Stomach (tissue), 4 donors: Measurements from ENCODE around the gene TRAK1.

ENCODE experiments used
- POLR2A ChIP-seq, 4 donors: fragments of 450-650 bp; IDR thresholded peaks; one replicate each; pipeline ENCODE4 v1.6.1; 2016; ENCODE audit warnings: antibody characterized with exemption in 4 of 4, control low read depth in 2 of 4, mild to moderate bottlenecking in 1 of 4, moderate library complexity in 1 of 4
- POLR2AphosphoS5 ChIP-seq, 3 donors: sonication (generic); formaldehyde crosslinking; IDR thresholded peaks; one replicate each; pipeline ENCODE4 v1.6.1; 2016; ENCODE audit warnings: antibody characterized with exemption in 3 of 3
- TF ChIP-seq, protein P1 (sequence below), 7 experiments: fragments of 450-650 bp in 4 of 7; fragments of 200-600 bp in 3 of 7; sonication (generic) in 3 of 7; IDR thresholded peaks; one replicate each; pipeline ENCODE4 v1.5.1; 2016 to 2019; ENCODE audit warnings: antibody characterized with exemption in 7 of 7, control low read depth in 2 of 7, mild to moderate bottlenecking in 1 of 7

- TF ChIP-seq, protein P1, sequence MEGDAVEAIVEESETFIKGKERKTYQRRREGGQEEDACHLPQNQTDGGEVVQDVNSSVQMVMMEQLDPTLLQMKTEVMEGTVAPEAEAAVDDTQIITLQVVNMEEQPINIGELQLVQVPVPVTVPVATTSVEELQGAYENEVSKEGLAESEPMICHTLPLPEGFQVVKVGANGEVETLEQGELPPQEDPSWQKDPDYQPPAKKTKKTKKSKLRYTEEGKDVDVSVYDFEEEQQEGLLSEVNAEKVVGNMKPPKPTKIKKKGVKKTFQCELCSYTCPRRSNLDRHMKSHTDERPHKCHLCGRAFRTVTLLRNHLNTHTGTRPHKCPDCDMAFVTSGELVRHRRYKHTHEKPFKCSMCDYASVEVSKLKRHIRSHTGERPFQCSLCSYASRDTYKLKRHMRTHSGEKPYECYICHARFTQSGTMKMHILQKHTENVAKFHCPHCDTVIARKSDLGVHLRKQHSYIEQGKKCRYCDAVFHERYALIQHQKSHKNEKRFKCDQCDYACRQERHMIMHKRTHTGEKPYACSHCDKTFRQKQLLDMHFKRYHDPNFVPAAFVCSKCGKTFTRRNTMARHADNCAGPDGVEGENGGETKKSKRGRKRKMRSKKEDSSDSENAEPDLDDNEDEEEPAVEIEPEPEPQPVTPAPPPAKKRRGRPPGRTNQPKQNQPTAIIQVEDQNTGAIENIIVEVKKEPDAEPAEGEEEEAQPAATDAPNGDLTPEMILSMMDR (IDR thresholded peaks at IDR 0.05), result no peak
- TF ChIP-seq POLR2A (IDR thresholded peaks at IDR 0.05) (no peak), POLR2AphosphoS5 (IDR thresholded peaks at IDR 0.05) (no peak)
Observed at GRCh38 chr3:42095540-42095939, 4.4 kb downstream of the TRAK1 start.
